GM21515 (cell line): Measurements from ENCODE around the gene ABLIM1.

Source experiments
- ATAC-seq: cut with Tn5 transposase; IDR thresholded peaks from one replicate; pipeline ENCODE4 v1.9.1; 2021; ENCODE audit not compliant: unreplicated experiment

The ABLIM1 gene

GRCh38 chr10:114427124-114427852 lies 230.8 kb downstream of the ABLIM1 start:
- no peak for ATAC-seq

- no peak for ATAC-seq
Observed at GRCh38 chr10:114426476-114426875, 231.6 kb downstream of the ABLIM1 start.

- ATAC-seq, result no peak
Observed at GRCh38 chr10:114420811-114421485, 237.1 kb downstream of the ABLIM1 start.

- no peak for ATAC-seq
Observed at GRCh38 chr10:114418109-114418508, 240.0 kb downstream of the ABLIM1 start.

- ATAC-seq, result no peak
Observed at GRCh38 chr10:114412907-114413797, 244.9 kb downstream of the ABLIM1 start.

- ATAC-seq, result no peak
Observed at GRCh38 chr10:114408968-114409444, 249.1 kb downstream of the ABLIM1 start.

GRCh38 chr10:114408112-114408967 lies 249.7 kb downstream of the ABLIM1 start:
- no peak for ATAC-seq

- ATAC-seq, result no peak
Observed at GRCh38 chr10:114406455-114406854, 251.6 kb downstream of the ABLIM1 start.

GRCh38 chr10:114405011-114405350 lies 253.1 kb downstream of the ABLIM1 start:
- no peak for ATAC-seq

- no peak for ATAC-seq
Observed at GRCh38 chr10:114404171-114405010, 253.7 kb downstream of the ABLIM1 start, which contains the start of gene AFAP1L2. Gene AFAP1L2, minus strand, starts transcription at chr10:114404502. Its CDS starts 47 bp downstream, at chr10:114404455.

- no peak for ATAC-seq
Observed at GRCh38 chr10:114403541-114404161, 254.4 kb downstream of the ABLIM1 start.

- ATAC-seq, result no peak
Observed at GRCh38 chr10:114402871-114403540, 255.1 kb downstream of the ABLIM1 start.

GRCh38 chr10:114402233-114402632 lies 255.8 kb downstream of the ABLIM1 start:
- no peak for ATAC-seq

GRCh38 chr10:114401195-114401791 lies 256.8 kb downstream of the ABLIM1 start:
- ATAC-seq, result no peak

- ATAC-seq, result no peak
Observed at GRCh38 chr10:114400091-114400490, 258.0 kb downstream of the ABLIM1 start.

- ATAC-seq, result no peak
Observed at GRCh38 chr10:114399576-114399975, 258.5 kb downstream of the ABLIM1 start.

- ATAC-seq, result no peak
Observed at GRCh38 chr10:114398587-114399331, 259.3 kb downstream of the ABLIM1 start.
